IPS-15b (cell line): ENCODE measurements around the gene THBS1.

ENCODE experiments used
- H3K27me3 ChIP-seq: one replicate; pipeline ENCODE4 v1.6.1; 2013; ENCODE audit warnings: low read length; ENCODE audit not compliant: control insufficient read depth, insufficient read depth
- H3K36me3 ChIP-seq: one replicate; pipeline ENCODE4 v1.6.1; 2013; ENCODE audit warnings: low read length; ENCODE audit not compliant: control insufficient read depth, insufficient read depth
- H3K4me1 ChIP-seq: one replicate; pipeline ENCODE4 v1.6.1; 2013; ENCODE audit warnings: mild to moderate bottlenecking, low read length; ENCODE audit not compliant: control insufficient read depth, insufficient read depth
- H3K4me3 ChIP-seq: one replicate; pipeline ENCODE4 v1.5.1; 2013; ENCODE audit warnings: low read depth, low read length
- H3K9ac ChIP-seq: one replicate; pipeline ENCODE4 v1.6.1; 2013; ENCODE audit warnings: low read depth, mild to moderate bottlenecking, low read length
- H3K9me3 ChIP-seq: one replicate; pipeline ENCODE4 v1.6.1; 2013; ENCODE audit warnings: mild to moderate bottlenecking, low read length; ENCODE audit not compliant: control insufficient read depth, insufficient read depth

Gene THBS1

GRCh38 chr15:39618063-39618823, 37.4 kb downstream of the THBS1 start:
- Histone ChIP-seq H3K4me3 (no peak overlapping the region), H3K9me3 (no peaks in the 10 kb centered on the region), H3K36me3 (no peaks in the 10 kb centered on the region), H3K4me1 (no peaks in the 10 kb centered on the region), H3K27me3 (no peaks in the 10 kb centered on the region), H3K9ac (no peak overlapping the region)

GRCh38 chr15:39621210-39621609, 40.3 kb downstream of the THBS1 start:
- Histone ChIP-seq H3K4me1 (no peaks in the 10 kb centered on the region), H3K9ac (no peak overlapping the region), H3K36me3 (no peaks in the 10 kb centered on the region), H3K4me3 (no peak overlapping the region), H3K27me3 (no peaks in the 10 kb centered on the region), H3K9me3 (no peaks in the 10 kb centered on the region)

- H3K36me3 ChIP-seq = no peaks in the 10 kb centered on the region
- H3K9me3 ChIP-seq = no peaks in the 10 kb centered on the region
- H3K4me3 ChIP-seq = no peak overlapping the region
- H3K27me3 ChIP-seq = no peaks in the 10 kb centered on the region
- no peak overlapping the region for H3K9ac ChIP-seq
- H3K4me1 ChIP-seq = no peaks in the 10 kb centered on the region
These were observed 41.1 kb downstream of the THBS1 start for GRCh38 chr15:39621976-39622375.

GRCh38 chr15:39622660-39623516, 42.0 kb downstream of the THBS1 start:
- no peaks in the 10 kb centered on the region for H3K36me3 ChIP-seq
- H3K9ac ChIP-seq = no peak overlapping the region
- no peak overlapping the region for H3K4me3 ChIP-seq
- no peaks in the 10 kb centered on the region for H3K4me1 ChIP-seq
- no peaks in the 10 kb centered on the region for H3K27me3 ChIP-seq
- H3K9me3 ChIP-seq = no peaks in the 10 kb centered on the region

- no peaks in the 10 kb centered on the region for H3K4me1 ChIP-seq
- H3K4me3 ChIP-seq = no peak overlapping the region
- no peaks in the 10 kb centered on the region for H3K36me3 ChIP-seq
- H3K9ac ChIP-seq = no peak overlapping the region
- no peaks in the 10 kb centered on the region for H3K27me3 ChIP-seq
- H3K9me3 ChIP-seq = no peaks in the 10 kb centered on the region
These were observed 42.7 kb downstream of the THBS1 start for GRCh38 chr15:39623529-39623931.

GRCh38 chr15:39624806-39625205, 43.9 kb downstream of the THBS1 start:
- Histone ChIP-seq H3K27me3 (no peaks in the 10 kb centered on the region), H3K9ac (no peak overlapping the region), H3K4me1 (no peaks in the 10 kb centered on the region), H3K36me3 (no peaks in the 10 kb centered on the region), H3K9me3 (no peaks in the 10 kb centered on the region), H3K4me3 (no peak overlapping the region)

- Histone ChIP-seq H3K9me3 (no peaks in the 10 kb centered on the region), H3K4me3 (no peak overlapping the region), H3K36me3 (no peaks in the 10 kb centered on the region), H3K9ac (no peak overlapping the region), H3K27me3 (no peaks in the 10 kb centered on the region), H3K4me1 (no peaks in the 10 kb centered on the region)
These were observed 44.6 kb downstream of the THBS1 start for GRCh38 chr15:39625451-39625850.

- H3K4me3 ChIP-seq = no peak overlapping the region
- H3K9ac ChIP-seq = no peak overlapping the region
- no peaks in the 10 kb centered on the region for H3K36me3 ChIP-seq
- no peaks in the 10 kb centered on the region for H3K4me1 ChIP-seq
- no peaks in the 10 kb centered on the region for H3K27me3 ChIP-seq
- no peaks in the 10 kb centered on the region for H3K9me3 ChIP-seq
These were observed 45.0 kb downstream of the THBS1 start for GRCh38 chr15:39625856-39626255.

- Histone ChIP-seq H3K9ac (no peak overlapping the region), H3K36me3 (no peaks in the 10 kb centered on the region), H3K4me3 (no peak overlapping the region), H3K4me1 (no peaks in the 10 kb centered on the region), H3K9me3 (no peaks in the 10 kb centered on the region), H3K27me3 (no peaks in the 10 kb centered on the region)
These were observed 46.7 kb downstream of the THBS1 start for GRCh38 chr15:39627451-39628143.

GRCh38 chr15:39628144-39628508, 47.2 kb downstream of the THBS1 start:
- H3K36me3 ChIP-seq = no peaks in the 10 kb centered on the region
- no peaks in the 10 kb centered on the region for H3K4me1 ChIP-seq
- H3K9ac ChIP-seq = no peak overlapping the region
- H3K4me3 ChIP-seq = no peak overlapping the region
- H3K27me3 ChIP-seq = no peaks in the 10 kb centered on the region
- no peaks in the 10 kb centered on the region for H3K9me3 ChIP-seq

- Histone ChIP-seq H3K9ac (no peak overlapping the region), H3K36me3 (no peaks in the 10 kb centered on the region)
These were observed 47.8 kb downstream of the THBS1 start for GRCh38 chr15:39628546-39629257.

More at GRCh38 chr15:39628546-39629257, 47.8 kb downstream of the THBS1 start:
- no peaks in the 10 kb centered on the region for H3K27me3 ChIP-seq
- no peak overlapping the region for H3K4me3 ChIP-seq
- H3K9me3 ChIP-seq = no peaks in the 10 kb centered on the region
- H3K4me1 ChIP-seq = no peaks in the 10 kb centered on the region
